GM18868 (cell line): ENCODE data around the gene DPF3.
A peak's percentile ranks its signal among the peaks of the same experiment; 100 is the strongest.

Experiments
- ATAC-seq: cut with Tn5 transposase; IDR thresholded peaks from one replicate; pipeline ENCODE4 v1.9.1; 2021; ENCODE audit warnings: mild to moderate bottlenecking, moderate library complexity; ENCODE audit not compliant: unreplicated experiment

DPF3 gene

DNA sequence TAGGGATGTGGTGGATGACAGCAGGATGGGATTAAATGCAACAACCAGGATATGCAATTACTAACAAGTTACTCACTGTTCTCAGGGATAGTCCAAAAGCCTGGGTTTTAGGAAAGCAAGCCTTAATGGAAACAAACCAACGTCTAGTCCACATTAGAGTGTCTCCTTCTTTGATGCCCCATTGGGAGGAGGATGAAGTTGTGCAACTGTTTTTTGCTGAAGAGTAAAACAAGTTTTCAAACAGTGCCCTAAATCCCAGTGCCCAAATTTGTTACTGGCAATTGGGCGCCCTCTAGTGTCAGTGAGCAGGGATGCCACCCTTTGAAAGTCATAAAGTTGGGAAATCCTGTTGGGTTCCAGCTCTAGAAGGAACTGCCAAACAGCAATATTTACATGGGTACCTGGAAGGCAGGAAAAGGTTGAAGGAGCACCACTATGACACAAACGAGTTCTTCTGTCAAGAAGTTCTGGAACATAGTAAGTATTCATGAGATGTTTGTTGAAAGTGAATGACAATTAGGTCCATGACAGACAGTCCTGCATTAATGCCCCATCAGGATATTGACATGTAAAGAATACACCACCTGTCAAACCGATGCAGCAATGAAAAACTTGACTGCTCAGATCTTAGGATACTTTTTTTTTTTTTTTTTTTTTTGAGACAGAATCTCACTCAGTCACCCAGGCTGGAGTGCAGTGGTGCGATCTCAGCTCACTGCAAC is 11.1 kb upstream of the DPF3 start:
- ATAC-seq = no peak

GRCh38 chr14:72904218-72904617 is 10.3 kb upstream of the DPF3 start:
- no peak for ATAC-seq

DNA sequence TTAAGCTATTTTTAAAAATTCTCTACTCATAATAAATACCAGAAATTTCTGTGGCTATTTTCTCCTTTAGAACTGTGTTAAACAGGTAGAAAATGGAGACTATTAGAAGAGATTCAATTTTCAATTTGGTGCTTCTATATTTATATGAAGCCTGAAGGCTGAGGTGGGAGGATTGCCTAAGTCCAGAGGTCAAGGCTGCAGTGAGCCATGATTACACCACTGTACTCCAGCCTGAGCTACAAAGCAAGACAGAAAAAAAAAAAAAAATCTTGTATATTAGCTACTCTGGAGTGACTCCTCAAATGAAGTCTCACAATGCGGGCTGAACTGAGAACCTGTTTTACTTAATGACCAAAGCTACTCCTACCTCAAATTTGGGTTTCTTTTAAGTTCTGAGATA is 9.8 kb upstream of the DPF3 start:
- no peak for ATAC-seq

DNA sequence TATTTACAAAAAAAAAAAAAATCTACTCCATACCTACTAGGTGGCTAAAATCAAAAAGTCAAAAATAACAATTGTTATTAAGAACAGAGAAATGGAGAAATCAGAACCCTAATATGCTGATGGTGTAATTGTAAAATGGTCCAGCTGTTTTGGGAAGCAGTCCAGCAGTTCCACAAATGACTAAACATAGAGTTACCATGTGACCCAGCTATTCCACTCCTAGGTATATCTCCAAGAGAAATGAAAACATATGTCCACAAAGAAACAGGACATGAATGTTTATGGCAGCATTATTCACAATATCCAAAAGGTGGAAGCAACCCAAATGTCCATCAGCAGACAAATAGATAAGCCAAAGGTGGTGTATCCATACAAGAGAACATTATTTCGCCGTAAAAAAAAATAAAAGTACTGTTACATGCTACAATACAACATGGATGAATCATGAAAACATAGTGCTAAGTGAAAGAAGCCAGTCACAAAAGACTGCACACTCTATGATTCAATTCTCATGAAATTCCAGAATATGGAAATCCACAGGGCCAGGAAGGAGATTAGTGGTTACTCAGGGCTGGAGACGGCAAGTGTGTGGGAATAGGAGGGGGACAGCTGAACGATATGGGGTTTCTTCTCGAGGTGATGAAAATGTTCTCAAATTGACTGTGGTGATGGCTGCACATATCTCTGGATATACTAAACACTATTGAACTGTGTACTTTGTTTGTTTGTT is 9.1 kb upstream of the DPF3 start:
- no peak for ATAC-seq

GRCh38 chr14:72901361-72901760 is 7.5 kb upstream of the DPF3 start:
- no peak for ATAC-seq

DNA sequence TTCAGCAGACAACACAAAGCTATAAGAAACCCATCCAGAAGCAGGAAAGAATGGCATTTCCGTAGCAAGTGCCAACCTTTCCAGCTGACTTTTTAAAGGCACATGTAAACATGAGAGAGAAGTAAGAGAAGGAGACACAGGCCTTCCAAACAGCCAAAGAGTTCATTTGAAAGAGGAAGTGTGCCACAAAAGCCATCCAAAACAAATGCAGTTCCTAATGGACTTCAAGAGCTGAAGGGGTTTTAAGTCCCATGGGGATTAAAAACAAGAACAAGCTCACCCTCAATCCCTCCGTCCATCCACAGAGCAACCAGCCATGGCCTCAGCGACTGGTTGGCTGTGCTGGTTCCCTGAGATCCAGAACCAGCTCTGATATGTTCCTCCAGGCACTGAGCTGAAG is 4.5 kb upstream of the DPF3 start:
- no peak for ATAC-seq

- no peak for ATAC-seq
Measured at GRCh38 chr14:72894623-72895378, 900 bp upstream of the DPF3 start.

DNA sequence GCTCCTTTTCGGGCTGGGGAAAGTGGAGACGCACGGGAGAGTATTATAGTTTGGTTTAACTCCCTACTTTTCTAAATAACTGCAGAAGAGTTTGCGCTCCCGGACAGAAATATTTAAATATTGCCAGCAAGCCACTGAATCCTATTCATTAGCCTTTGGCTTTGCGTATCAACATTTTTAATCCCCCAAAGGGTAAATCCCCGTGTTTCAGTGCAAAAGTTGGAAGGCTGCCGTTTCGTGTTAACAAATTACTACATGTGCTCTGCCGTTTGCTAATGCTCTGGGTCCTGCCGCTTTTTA is 372 bp upstream of the DPF3 start:
- no peak for ATAC-seq

- peak; percentile 14 for ATAC-seq
Measured at GRCh38 chr14:72892879-72893635, 844 bp downstream of the DPF3 start.

DNA sequence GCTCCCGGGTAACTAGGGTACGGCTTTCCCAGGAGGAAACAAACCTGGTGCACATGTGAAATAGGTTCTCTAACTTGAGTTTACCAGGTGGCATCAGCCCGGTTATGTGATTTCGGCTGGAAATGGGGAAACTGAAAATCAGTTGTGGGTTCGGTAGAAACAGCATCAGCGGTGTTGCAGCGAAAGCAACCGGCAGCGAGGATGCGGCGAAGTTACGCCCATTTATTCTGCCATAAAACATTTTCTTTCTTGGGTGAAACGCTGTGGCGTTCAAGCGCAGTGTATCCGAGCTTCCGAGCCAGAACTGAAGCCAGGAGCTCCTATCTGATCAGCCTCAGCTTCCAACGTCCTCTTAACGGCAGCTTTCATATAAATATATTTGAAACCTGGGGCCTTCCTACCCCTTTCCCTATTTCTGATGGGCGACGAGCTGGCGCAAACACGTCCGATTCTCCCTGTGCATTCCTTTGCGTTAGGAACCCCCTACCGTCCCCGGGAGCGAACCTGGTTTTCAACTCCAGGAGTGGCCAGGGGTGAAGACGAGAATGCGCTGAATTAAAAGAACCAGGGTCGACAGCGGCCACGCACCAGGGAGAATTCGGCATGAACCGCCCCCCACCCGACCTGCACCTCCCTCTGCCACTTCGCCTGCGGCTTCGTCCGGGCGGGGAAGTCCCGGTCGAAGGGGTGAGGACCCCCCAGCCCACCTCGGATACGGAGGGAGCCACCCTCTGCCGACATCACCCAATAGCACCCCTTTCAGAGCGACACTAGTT is 1.6 kb downstream of the DPF3 start:
- no peak for ATAC-seq

GRCh38 chr14:72891666-72892102 is 2.2 kb downstream of the DPF3 start:
- no peak for ATAC-seq

- ATAC-seq = no peak
Measured at GRCh38 chr14:72889366-72889765, 4.5 kb downstream of the DPF3 start.

DNA sequence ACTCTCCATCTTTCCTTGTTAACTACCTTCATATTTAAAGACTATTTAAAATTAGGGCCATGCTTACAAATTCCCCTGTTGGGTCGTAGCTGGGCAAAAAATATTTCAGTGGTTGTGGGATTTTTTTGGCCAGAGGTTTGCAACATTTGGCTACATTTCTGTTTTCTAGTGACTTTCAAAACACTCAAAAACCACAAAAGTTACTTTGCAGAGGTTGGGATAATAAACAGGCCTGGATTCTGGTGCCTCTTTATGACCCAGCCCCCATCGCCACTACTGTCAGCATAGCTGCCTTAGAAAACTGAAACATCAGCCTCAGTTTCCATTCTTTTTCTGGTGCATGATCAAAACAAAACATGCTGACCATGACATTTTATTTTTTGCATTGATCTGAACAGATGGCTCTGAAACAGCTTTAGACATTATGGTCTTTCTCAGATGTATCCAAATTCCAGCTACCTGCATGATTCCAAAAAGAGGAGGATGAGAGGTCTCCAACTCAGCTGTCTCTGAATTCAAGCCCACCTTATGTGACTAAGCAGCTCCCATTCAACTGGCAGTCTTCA is 5.2 kb downstream of the DPF3 start:
- no peak for ATAC-seq

DNA sequence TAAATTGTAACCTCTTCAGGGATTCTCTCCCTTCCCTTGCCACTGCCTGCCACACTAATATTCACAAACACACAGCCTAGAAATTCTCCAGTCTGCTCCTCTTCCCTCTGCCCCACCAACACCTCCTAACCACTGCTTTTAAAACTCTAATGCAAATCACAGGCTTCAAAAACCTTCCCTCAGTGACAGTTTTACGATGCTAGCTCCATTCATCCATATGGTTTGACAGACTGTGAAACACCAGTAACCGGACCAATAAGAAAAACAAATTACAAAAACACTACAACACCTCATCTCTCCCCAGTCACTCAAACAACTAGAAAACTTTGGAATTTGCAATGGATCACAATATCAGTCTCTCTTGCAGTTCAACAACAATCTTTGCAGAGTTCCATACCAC is 5.7 kb downstream of the DPF3 start:
- ATAC-seq = no peak

- ATAC-seq = no peak
Measured at GRCh38 chr14:72887514-72887913, 6.4 kb downstream of the DPF3 start.

DNA sequence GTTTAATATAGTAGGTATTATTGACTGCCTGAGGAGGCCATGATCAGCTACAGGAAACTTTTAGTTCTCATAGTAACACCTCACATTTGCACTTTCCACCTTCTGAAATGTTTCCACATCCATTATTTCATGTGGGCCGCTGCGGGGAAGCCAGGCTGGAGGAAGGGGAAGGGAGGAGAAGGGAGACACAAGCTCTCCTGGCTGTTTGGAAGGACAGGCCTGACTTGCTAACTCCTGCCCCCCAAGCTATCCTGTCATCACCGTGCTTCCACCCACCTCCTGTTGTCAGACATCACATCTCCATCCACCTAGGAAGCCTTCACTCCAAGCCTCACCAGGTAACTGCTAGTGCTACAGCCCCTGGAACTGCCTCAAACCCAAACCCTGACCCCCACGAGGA is 9.5 kb downstream of the DPF3 start:
- ATAC-seq = no peak

- peak; percentile 48 for ATAC-seq
Measured at GRCh38 chr14:72883961-72884360, 9.9 kb downstream of the DPF3 start.

DNA sequence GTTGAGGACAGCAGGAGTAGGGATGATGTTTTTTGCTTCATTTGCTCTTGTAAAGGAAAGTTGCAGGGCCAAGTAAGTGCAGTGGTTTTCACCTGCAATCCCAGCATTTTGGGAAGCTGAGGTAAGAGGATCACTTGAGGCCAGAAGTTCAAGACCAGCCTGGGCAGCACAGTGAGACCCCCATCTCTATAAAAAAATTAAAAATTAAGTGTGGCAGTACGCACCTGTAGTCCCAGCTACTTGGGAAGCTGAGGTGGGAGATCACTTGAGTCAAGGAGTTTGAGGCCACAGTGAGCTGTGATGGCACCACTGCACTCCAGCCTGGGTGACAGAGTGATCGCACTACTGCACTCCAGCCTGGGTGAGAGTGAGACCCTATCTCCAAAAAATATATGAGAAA is 10.8 kb downstream of the DPF3 start:
- ATAC-seq = no peak

- ATAC-seq = no peak
Measured at GRCh38 chr14:72882463-72882862, 11.4 kb downstream of the DPF3 start.

GRCh38 chr14:72882047-72882446 is 11.9 kb downstream of the DPF3 start:
- no peak for ATAC-seq
